ENCODE data around the gene CTNNA2.

Gene CTNNA2

GRCh38 chr2:80363330-80363729, 850.5 kb downstream of the CTNNA2 start:
- DNase-seq (ENCODE audit: low read depth in 1 of 2, low spot score in 1 of 2), result no peak

DNA sequence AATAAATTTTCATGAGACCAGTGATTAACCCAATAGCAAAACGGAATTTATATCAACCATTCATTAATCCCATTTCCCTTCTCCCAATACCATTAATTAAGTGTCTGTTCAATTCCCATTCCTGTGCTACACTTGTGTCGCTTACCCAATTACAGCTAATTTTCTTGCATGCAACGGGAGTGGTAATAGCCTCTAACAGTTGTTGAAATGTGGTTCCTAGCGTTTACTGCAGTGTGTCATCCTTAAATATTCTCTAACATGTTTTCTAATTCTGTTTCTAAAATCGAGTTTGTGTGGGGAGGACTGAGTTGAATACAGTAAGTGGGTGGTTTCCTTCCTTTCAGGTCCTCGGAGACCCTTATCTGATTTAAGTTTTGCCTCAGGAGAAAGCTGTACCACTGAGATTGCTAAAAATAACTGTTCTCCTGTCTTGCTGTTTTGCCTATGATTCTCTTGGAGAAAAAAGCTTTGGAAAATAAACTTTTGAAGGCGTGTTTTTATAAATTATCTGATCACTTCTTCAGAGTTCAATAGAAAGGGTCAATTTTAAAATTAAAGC, 851.0 kb downstream of the CTNNA2 start:
- no peak for DNase-seq (ENCODE audit: low read depth in 1 of 2, low spot score in 1 of 2)

DNA sequence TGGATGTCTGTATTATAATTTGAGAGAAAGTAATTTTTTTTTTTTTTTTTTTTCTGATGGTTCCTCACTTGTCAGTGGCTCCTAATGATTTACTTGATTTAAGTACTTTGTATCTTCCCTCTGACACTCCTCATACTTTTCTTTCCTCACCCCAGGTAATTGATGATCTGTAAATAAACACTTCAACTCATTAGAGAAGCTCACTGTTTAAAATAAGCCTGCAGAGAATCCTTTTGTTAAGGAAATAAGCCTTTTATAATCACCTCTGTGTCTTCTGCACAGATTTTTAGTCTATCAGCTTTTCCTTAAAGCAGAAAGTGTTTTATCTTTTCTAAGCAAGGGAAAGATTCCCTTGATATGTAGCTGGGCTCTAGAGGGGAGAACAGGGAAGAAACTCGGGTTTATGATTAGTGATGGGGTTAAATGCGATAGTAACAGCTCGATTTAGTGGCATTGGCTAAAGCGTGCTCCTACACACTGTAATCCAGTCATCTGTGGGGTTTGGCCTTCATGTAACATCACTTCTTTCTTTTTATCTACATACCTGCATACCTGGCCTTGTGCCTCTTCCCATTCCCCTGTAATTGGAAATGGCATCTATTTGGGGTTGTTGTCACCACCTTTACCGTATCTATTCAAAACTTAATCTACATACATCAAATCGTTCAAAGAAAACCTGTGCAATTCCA, 851.8 kb downstream of the CTNNA2 start:
- DNase-seq (ENCODE audit: low read depth in 1 of 2, low spot score in 1 of 2), result no peak

GRCh38 chr2:80365762-80366161, 852.9 kb downstream of the CTNNA2 start:
- no peak for DNase-seq (ENCODE audit: low read depth in 1 of 2, low spot score in 1 of 2)

DNA sequence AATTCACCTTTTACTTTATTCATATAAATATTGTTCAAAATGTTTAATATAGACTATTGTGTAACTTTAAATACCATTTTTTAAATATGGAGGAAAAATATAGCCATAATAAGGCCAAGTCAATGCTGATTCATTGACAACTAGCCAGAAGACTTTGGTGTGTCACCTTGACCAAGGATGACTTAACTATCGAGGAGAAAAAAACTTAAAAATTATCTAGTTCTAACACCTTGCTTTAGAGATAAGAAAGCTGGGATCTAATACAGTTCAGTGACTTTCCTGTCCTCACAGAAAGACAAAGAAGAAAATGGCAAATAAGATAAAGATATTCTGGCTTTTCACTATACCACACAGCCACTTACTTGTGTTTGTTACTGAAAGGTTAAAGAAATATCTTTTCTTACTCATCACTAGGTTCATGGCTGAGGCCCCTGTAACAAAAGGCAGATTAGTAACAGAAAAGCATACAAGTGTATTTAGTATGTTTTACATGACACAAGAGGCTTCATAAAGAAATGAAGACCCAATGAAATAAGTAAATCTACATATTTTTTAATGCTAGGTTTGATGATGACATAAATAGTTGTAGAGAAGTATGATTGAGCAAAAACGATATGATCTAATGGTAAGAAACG, 857.6 kb downstream of the CTNNA2 start:
- DNase-seq (ENCODE audit: low read depth in 1 of 2, low spot score in 1 of 2), result no peak

- DNase-seq (ENCODE audit: low read depth in 1 of 2, low spot score in 1 of 2), result no peak
These were observed 861.3 kb downstream of the CTNNA2 start for GRCh38 chr2:80374105-80374504.

DNA sequence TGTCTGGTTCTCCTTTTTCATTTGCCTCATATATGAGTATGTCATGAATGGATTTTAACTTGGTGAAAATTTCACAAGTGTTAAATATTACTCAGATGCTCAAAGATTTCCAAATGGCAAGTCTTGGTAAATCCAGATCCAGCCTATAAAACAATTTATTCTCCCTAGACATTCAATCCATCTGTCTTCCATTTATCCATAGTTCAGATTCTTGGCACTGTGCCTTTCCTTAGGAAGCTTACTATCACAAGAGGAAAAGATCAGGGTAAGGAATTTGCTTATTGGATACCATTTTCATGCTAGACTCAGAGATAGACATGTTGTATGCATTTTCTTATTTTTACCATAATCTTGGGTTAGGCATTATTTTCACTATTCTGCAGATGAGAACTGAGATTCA, 864.2 kb downstream of the CTNNA2 start:
- DNase-seq (ENCODE audit: low read depth in 1 of 2, low spot score in 1 of 2), result no peak

GRCh38 chr2:80380736-80381135, 867.9 kb downstream of the CTNNA2 start:
- DNase-seq (ENCODE audit: low read depth in 1 of 2, low spot score in 1 of 2), result no peak

- no peak for DNase-seq (ENCODE audit: low read depth in 1 of 2, low spot score in 1 of 2)
These were observed 868.8 kb downstream of the CTNNA2 start for GRCh38 chr2:80381666-80382065.

DNA sequence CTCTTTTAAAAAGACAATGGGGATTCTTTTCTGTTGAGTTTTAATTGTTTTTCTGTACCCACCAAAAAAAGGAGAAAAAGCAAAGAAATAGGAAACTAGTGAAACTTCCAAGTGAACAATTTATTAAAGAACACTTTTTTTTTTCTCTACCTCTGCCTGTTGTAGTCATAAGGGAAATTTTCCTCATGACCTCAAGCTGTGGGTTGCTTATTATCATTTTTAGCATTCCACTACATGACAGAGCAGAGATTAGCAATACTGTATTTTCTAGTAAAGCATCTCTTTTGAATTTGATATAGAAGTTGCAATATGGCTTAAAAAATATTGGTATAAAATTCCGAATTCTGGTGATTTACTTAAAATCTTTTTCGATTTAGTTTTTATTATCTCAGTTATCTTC, 879.6 kb downstream of the CTNNA2 start:
- no peak for DNase-seq (ENCODE audit: low read depth in 1 of 2, low spot score in 1 of 2)

DNA sequence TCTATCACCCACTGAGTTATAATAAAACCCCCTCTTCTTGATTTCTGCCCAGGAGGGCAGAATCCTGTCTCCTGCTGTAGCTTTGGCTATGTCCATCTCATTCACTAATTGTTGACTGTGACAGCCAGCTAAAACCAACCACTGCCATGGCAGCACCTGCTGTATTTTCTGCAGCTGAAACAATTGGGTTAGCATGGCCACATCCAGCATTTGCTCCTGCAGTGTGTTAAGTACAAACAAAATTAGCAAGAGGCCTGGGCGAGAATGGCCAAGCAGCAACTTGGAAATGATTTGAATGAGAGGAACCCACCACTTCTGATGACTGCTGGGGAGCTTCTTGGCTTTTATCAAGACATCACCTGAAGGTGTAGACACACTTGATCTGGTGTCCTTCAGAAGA, 881.1 kb downstream of the CTNNA2 start:
- no peak for DNase-seq (ENCODE audit: low read depth in 1 of 2, low spot score in 1 of 2)

GRCh38 chr2:80395251-80395650, 882.4 kb downstream of the CTNNA2 start:
- no peak for DNase-seq (ENCODE audit: low read depth in 1 of 2, low spot score in 1 of 2)

DNA sequence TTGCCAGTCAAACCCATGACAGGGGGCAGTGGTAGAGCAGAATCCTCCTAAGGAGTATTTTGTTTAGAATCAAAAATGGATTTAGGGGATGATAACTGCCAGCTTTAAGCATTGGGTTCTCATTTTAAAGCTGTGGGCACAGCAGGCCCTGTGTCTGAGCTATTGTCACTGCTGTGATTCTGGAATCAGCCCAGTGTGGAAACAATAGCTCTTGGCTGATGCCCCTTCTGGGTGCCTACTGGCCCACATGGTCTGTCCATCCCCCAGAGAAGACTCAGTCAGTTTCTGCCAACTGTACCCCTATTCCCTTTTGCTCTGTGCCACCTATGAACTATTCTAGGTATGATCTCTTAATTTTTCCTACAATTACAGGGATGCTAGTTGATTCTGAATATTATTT, 883.4 kb downstream of the CTNNA2 start:
- no peak for DNase-seq (ENCODE audit: low read depth in 1 of 2, low spot score in 1 of 2)

GRCh38 chr2:80403081-80403480, 890.2 kb downstream of the CTNNA2 start:
- DNase-seq (ENCODE audit: low read depth in 1 of 2, low spot score in 1 of 2), result no peak

DNA sequence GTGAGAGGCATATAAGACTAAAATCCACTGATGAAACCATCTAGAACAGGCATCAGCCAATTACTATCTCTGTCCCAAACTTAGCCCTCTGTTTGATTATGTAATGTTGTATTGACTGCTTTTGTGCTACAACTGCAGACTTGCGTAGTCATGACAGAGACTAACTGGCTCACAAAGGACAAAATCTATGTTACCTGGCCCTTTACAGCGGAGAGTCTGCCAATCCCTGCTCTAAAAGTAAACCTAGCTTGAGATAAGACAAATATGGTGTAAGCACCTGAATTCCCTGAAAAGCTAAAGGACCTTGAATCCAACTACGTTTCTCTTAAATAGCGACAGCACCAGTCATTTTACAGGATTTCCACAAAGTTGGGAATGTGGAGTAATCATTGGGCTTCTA, 894.5 kb downstream of the CTNNA2 start:
- no peak for DNase-seq (ENCODE audit: low read depth in 1 of 2, low spot score in 1 of 2)

DNA sequence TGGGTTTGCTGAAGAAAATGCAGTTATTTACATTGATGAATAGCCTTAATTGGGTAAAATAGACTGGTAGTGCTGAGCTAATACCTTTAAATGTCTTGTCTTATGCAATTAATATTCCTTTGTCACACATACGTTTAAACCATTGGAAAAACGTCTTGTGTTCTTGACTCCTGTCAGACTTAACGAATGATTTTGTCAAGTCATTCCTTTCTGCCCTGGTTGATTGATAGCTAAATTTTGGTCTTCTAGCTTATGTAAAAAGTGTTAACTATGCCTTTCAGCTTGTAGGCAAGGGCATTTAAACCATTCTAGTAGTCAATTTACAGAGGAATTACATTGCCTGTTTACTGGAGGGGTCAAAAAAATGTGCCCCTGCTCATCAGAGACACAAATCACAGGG, 897.5 kb downstream of the CTNNA2 start:
- no peak for DNase-seq (ENCODE audit: low read depth in 1 of 2, low spot score in 1 of 2)

GRCh38 chr2:80413136-80413535, 900.3 kb downstream of the CTNNA2 start:
- DNase-seq (ENCODE audit: low read depth in 1 of 2, low spot score in 1 of 2), result no peak

DNA sequence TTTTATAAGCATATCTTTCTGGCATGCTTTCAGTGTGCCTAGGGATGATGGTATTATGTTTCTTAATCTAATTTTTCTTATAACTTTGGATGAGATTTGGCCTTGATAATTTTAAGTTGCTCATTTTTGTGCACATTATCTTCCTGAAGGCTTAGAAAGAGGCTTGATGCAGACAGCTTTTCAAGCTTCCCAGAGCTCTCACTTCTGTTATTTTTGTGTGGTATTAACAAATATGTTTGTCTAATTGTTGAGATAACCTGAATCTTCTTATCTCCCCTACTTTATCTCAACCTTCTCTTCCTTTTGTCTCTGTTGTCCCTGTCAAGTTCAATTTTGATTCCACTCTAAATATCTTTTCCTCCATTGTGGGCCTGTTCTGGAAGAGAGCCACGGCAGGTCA, 904.9 kb downstream of the CTNNA2 start:
- DNase-seq (ENCODE audit: low read depth in 1 of 2, low spot score in 1 of 2), result no peak

DNA sequence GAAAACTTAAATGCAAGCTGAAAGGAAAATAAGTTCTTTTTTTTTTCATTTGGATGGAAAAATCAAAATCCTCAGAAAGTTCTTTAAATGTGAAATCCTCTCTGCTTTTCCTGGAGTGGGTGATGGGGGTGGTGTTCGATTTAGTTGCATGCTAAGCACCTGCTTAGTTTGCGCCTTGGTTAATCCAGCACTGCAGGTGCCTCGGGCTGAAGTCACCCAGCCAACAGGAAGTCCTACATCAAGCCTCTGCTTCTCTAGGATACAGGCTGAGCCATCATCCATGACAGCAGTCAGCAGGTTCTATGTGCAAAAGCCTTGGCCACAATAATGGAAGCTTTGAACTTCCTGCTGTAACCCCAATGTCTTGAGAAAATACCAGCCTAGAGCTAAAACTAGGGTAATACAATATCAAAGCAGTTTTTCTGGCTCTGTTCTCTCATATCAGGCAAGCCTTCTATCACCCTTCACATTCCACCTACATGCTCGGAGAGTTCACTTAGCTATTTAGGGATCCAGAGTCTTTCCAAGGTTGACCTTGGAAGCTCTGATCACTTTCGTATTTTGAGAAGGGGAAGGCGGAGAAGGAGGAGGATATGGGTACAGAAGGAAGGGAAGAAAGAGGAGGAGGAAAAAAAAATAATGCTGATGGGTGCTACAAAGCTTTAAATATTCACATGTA, 907.8 kb downstream of the CTNNA2 start:
- DNase-seq (ENCODE audit: low read depth in 1 of 2, low spot score in 1 of 2), result no peak

DNA sequence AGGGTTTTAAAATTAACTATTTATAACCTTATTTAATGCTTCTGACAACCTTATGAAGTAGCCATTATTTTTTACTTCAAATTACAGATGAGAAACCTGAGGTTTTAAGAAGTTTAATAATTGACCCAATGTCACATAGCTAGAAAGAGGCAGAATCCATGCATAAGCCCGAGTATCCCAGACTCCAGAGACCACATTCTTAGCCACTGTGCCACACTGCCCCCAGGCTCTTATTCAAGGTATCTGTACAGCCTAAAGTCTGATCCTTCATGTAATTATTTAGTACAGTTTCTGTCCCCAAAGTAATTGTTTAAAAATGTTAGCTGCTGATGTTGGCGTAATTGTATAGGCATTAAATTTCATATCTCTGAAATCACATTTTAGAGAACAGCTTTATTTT, 916.4 kb downstream of the CTNNA2 start:
- no peak for DNase-seq (ENCODE audit: low read depth in 1 of 2, low spot score in 1 of 2)

DNA sequence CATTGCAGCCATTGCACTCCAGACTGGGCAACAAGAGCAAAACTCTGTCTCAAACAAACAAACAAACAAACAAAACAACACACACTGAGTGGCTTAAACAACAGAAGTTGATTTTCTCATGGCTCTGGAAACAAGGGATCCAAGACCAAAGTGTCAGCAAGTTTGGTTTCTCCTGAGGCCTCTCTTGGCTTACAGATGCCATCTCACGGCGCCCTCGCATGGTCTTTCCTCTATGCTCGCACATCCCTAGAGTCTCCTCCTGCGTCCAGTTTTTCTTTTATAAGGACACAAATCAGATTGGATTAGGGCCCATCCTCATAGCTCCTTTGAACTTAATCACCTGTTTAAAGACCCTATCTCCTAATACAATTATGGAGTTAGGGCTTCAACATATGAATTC, 925.1 kb downstream of the CTNNA2 start:
- no peak for DNase-seq (ENCODE audit: low read depth in 1 of 2, low spot score in 1 of 2)

GRCh38 chr2:80438686-80439085, 925.8 kb downstream of the CTNNA2 start:
- no peak for DNase-seq (ENCODE audit: low read depth in 1 of 2, low spot score in 1 of 2)
